Epithelial cell of proximal tubule (primary cell): ENCODE measurements around the gene GRIN2B. TPM values are rescaled to one million over a fixed set of nuclear protein-coding genes. Genes with fewer than 3 reads are reported as not detected.

Experiments used
- DNase-seq: peaks from one replicate; pipeline ENCODE4 v3.0.0-alpha.2; 2011; ENCODE audit warnings: low read depth
- H3K4me3 ChIP-seq: 2 replicates; pipeline ENCODE4 v1.5.1; 2011; ENCODE audit warnings: low read depth, mild to moderate bottlenecking, low read length
- total RNA-seq: library from RNA; depleted of rRNA; stranded (reverse); fragments of >200 nt; gene quantifications from 2 replicates; pipeline ENCODE4 v1.2.3, GENCODE V29; 2015
- TF ChIP-seq, protein P1 (sequence below): conservative IDR thresholded peaks from 2 replicates; pipeline ENCODE4 v1.5.1; 2012; ENCODE audit warnings: low read depth, mild to moderate bottlenecking, low read length

GRIN2B gene
- total RNA-seq, 1 donor from 2014 or later, result 0.12 TPM

DNA sequence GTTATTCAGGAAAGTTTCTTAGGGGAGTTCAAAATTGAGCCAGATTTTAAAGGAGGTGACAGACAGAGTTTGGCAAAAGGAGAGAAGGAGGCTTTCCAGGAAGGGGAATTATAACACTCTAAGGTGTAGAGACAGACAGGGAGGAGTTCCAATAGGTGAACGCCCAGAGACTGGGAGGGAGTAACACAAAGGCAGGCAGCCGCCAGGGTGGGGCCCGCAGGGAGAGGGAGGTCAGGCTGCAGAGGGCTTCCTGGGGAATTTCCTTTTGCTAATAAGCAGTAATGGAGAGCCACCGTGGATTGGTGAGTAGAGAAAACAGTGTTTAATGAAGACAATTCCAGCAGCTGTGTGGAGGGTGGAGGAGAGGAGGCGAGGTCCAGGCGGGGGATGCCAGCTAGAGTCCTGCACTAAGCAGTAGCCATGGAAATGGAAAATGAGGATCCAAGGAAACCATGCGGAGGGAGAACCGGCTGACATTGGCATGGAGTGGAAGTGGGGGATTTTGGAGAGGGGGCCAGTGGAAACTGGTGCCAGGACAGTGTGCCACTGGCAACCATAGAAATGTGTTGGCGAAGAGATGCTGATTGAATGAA lies 22.2 kb downstream of the GRIN2B start:
- H3K4me3 ChIP-seq, result no peak overlapping the region
- TF ChIP-seq, protein P1, sequence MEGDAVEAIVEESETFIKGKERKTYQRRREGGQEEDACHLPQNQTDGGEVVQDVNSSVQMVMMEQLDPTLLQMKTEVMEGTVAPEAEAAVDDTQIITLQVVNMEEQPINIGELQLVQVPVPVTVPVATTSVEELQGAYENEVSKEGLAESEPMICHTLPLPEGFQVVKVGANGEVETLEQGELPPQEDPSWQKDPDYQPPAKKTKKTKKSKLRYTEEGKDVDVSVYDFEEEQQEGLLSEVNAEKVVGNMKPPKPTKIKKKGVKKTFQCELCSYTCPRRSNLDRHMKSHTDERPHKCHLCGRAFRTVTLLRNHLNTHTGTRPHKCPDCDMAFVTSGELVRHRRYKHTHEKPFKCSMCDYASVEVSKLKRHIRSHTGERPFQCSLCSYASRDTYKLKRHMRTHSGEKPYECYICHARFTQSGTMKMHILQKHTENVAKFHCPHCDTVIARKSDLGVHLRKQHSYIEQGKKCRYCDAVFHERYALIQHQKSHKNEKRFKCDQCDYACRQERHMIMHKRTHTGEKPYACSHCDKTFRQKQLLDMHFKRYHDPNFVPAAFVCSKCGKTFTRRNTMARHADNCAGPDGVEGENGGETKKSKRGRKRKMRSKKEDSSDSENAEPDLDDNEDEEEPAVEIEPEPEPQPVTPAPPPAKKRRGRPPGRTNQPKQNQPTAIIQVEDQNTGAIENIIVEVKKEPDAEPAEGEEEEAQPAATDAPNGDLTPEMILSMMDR, result no peak
- DNase-seq, result no peak

DNA sequence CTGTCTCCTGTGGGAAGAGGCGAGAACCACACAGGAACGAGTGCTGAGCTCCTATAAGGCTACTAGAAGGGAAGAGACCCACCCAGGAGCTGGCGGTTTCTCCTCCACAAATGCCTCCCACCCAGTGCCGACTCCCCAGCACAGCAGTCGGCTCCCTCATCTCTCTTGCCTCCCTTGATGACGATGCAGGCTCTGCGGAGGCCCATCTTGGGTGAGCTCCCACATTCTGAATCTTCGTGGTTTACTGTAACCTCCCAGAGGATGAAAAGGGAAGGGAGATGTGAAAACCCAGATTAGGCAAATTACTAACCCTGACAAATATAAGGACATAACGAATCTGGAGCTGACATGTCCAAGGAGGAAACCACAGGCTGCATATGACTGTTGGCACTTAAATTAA lies 23.8 kb downstream of the GRIN2B start:
- DNase-seq, result no peak
- TF ChIP-seq, protein P1, result no peak
- no peak overlapping the region for H3K4me3 ChIP-seq

DNA sequence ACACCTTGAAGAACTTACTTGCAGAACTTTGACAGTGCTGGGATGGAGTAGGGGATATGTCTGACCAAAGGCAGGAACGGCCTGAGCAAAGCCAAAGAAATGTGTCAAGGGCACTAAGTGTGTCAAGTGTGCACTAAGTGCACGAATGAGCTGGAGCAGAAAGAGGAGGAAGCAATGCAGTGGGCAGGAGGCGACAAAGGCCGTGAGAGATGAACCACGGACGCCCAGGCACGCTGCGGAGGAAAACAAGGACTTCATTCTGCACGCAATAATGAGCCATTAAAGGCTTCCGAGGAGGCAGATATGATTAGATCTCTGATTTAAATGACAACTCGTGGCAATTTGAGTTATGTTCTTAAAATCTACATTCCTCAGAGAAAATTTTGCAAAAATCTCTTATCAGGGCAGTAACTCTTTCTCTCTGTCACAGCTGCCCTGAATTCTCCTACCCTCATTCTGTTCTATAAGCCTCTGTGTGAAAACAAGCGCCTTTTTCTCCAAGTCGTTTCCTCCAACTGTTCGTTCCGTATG lies 25.3 kb downstream of the GRIN2B start:
- TF ChIP-seq, protein P1, result no peak
- DNase-seq, result no peak
- H3K4me3 ChIP-seq, result no peak overlapping the region

DNA sequence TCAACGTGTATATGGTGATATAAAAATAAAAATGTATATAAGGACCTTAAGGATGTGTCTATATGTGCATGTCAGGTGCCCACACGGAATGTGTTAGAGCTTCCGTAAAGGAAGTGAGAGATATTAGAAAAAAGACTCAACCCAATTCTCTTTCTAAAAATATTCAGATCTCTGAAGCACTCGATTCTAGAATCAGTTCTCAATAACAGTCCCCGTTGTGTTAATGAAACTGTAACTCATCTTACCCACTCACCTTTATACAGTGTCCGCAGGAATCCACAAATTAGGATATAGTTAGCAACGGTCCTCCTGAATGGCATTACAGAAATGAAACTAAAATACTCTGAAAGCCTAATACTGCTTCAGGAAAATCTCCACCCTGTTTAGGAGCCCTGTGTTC lies 29.3 kb downstream of the GRIN2B start:
- TF ChIP-seq, protein P1, result no peak
- no peak for DNase-seq
- H3K4me3 ChIP-seq, result no peak overlapping the region

DNA sequence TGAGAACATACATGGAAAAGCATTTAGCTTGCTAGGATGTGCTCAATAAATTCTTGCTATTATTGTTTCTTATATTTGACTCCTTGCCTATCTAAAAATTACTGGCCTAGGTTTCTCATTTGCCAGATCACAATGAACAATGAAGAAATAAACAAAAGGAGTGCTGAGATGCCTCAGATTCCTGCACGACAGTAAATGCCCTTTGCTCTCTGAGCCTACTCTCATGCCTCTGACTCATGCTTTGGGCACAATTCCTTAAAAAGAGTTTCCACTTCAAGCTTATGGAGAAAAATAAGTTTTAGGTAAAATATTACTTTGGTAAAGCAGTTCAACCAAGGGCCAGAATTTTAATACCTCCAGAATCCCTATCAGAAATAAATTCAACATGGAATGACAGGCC lies 30.9 kb downstream of the GRIN2B start:
- peak; percentile 84 for DNase-seq
- TF ChIP-seq, protein P1, result no peak
- H3K4me3 ChIP-seq, result no peak overlapping the region

DNA sequence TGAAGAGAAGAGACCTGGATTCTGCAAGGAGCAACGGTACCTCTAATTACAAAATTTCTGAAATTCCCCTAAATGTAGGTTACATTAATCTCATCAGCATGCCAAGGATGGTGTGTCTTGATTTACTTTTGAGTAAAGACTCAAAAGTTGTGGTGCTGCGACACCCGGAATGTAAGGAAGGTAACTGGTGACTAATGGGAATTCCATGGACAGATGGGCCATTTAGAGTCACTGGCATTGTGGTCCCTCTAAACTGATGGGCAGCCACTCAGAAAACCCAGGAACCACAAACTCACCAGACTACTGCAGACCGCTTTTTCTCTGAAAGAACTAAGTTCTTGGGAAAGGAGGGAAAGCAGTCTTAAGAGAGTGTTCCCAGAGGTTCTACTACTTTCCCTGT lies 32.8 kb downstream of the GRIN2B start:
- TF ChIP-seq, protein P1, result no peak
- no peak overlapping the region for H3K4me3 ChIP-seq
- no peak for DNase-seq

DNA sequence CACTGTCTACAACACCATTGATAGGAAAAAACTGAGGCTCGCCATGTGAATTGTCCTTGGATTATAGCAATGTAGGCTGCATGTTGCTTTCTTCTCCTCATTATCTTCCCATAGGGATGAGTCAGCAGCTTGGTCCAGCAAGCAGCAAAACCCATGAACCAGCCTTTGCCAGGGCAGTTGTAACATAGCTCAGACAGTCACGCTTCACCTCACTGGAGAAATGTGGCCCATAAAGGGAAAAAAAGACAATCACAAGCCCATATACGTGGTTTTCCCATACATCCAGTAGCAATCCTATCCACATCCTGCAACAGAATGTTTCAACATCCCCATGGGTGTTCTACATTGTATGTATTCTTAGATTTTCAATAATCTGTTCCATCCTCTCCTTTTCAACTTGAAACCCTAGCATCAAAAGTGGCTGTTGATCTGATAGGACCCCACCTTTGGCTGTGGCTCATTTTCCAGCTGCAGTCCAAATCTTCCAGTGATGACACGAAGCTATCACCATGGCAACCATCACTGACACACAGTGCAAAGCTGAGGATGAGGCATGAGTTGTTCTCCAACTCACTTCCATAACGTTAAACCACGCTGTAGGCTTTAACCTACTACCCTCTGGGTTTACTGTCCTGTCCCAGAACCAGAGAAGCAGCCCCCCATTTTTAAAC lies 34.0 kb downstream of the GRIN2B start:
- DNase-seq, result peak; percentile 93
- no peak overlapping the region for H3K4me3 ChIP-seq
- TF ChIP-seq, protein P1, result no peak
